CD4-positive, alpha-beta memory T cell (primary cell): ENCODE measurements around the gene ARHGEF11. TPM values are rescaled to one million over a fixed set of nuclear protein-coding genes. Genes with fewer than 3 reads are reported as not detected.
"Not testable (repeated sequence)": the region's sequence is repeated elsewhere in the genome, so short reads cannot be mapped to it uniquely, and the experiment has no call there.

Experiments used
- CTCF ChIA-PET: fragments of 350-600 bp; sonication (Branson Sonifier 250); formaldehyde crosslinking; loops from one replicate; lab custom pipeline; 2021; ENCODE audit warnings: inconsistent platforms; ENCODE audit not compliant: partially characterized antibody; lab: Charles Lee
- POLR2A ChIA-PET: fragments of 350-600 bp; sonication (Branson Sonifier 250); formaldehyde crosslinking; loops from one replicate; lab custom pipeline; 2021; ENCODE audit not compliant: partially characterized antibody; lab: Charles Lee
- DNase-seq, 5 donors: peaks; one replicate each; pipeline versions ENCODE4 v3.0.0 to v3.0.0-alpha.2; 2020 to 2022; ENCODE audit warnings: mixed read lengths in 1 of 5
- H3K27ac ChIP-seq: one replicate; pipeline ENCODE4 v1.7.0; 2013; ENCODE audit warnings: low read depth, low read length
- H3K27me3 ChIP-seq: 2 replicates; pipeline ENCODE4 v1.7.0; 2013; ENCODE audit warnings: mild to moderate bottlenecking, low read length, moderate library complexity; ENCODE audit not compliant: insufficient read depth
- H3K36me3 ChIP-seq: 2 replicates; pipeline ENCODE4 v1.7.0; 2013; ENCODE audit warnings: mild to moderate bottlenecking, low read length, moderate library complexity; ENCODE audit not compliant: insufficient read depth
- H3K4me1 ChIP-seq: 2 replicates; pipeline ENCODE4 v1.7.0; 2013; ENCODE audit warnings: mild to moderate bottlenecking, low read length, moderate library complexity; ENCODE audit not compliant: insufficient read depth
- H3K4me3 ChIP-seq, 2 donors: one replicate each; pipeline ENCODE4 v1.7.0; 2013; ENCODE audit warnings: low read length in 2 of 2, mild to moderate bottlenecking in 1 of 2
- H3K9me3 ChIP-seq, 2 donors: one replicate each; pipeline ENCODE4 v1.7.0; 2013; ENCODE audit warnings: low read length in 2 of 2, control low read depth in 1 of 2; ENCODE audit not compliant: control insufficient read depth in 1 of 2
- H3K27ac Mint-ChIP-seq, 7 donors: one replicate each; pipeline ENCODE4 v1.8.0; 2020 to 2021; ENCODE audit warnings: mixed read lengths in 7 of 7, mild to moderate bottlenecking in 6 of 7, inconsistent platforms in 3 of 7, moderate library complexity in 3 of 7
- H3K27me3 Mint-ChIP-seq, 2 donors: one replicate each; pipeline ENCODE4 v1.8.0; 2020 to 2021; ENCODE audit warnings: mixed read lengths in 2 of 2
- H3K36me3 Mint-ChIP-seq, 2 donors: one replicate each; pipeline ENCODE4 v1.8.0; 2020 to 2021; ENCODE audit warnings: mixed read lengths in 2 of 2, inconsistent platforms in 1 of 2, mild to moderate bottlenecking in 1 of 2
- H3K4me1 Mint-ChIP-seq, 4 donors: one replicate each; pipeline ENCODE4 v1.8.0; 2020 to 2021; ENCODE audit warnings: mixed read lengths in 4 of 4, mild to moderate bottlenecking in 1 of 4
- H3K4me3 Mint-ChIP-seq, 8 donors: one replicate each; pipeline ENCODE4 v1.8.0; 2020 to 2021; ENCODE audit warnings: mixed read lengths in 8 of 8, mild to moderate bottlenecking in 7 of 8, moderate library complexity in 6 of 8, inconsistent platforms in 3 of 8
- H3K9me3 Mint-ChIP-seq, 8 donors: one replicate each; pipeline ENCODE4 v1.8.0; 2020 to 2021; ENCODE audit warnings: mixed read lengths in 8 of 8, mild to moderate bottlenecking in 5 of 8, inconsistent platforms in 3 of 8, moderate library complexity in 1 of 8
- intact Hi-C: fragments of 100-400 bp; cut with micrococcal nuclease; formaldehyde crosslinking; loops from one replicate; pipeline ENCODE4 v1.15.1; 2023
- polyA plus RNA-seq, 2 donors: library from polyadenylated mRNA; unstranded; fragments of 300-500 nt; fragmentation: Illumina TruSeq; gene quantifications; one replicate each; pipeline ENCODE4 v1.2.3, GENCODE V29; 2021
- total RNA-seq, 2 experiments: library from RNA; stranded (reverse); gene quantifications; one replicate each; pipeline ENCODE4 v1.2.3, GENCODE V29; 2021

Gene ARHGEF11
- total and polyA plus RNA-seq, 4 experiments from 2014 or later: 7.9 to 24.1 (median 20.9) TPM

DNA sequence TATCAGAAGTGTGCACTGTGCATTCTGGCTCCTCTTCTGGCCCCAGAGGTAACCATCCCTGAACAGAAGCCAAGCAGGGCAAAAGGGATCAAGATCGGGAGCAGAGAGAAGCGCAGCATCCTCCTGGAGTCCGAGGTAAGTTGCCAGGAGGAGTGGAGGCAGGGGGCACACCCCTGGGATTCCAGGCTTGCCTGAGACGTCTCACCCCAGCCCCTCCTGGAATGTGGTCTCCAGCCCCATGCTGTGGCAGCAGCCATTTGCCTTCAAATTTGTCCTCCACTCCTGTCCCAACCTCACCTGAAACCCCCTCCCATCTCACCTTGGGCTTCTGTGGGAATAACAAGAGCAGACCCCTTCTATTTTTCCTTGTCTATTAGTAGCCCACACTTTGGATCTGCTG lies 115.1 kb downstream of the ARHGEF11 start:
- Mint-ChIP-seq H3K9me3 (no peaks in the 10 kb centered on the region), H3K27me3 (peaks cover 31 to 60% of the 10 kb centered on the region in 2 donors), H3K4me1 (peaks cover 4 to 29% (median 12%) of the 10 kb centered on the region in 4 donors), H3K4me3 (no peak overlapping the region), H3K27ac (no peak overlapping the region), H3K36me3 (no peaks in the 10 kb centered on the region)
- no peak overlapping the region for H3K4me3 ChIP-seq
- peaks cover 24% of the 10 kb centered on the region for H3K27me3 ChIP-seq
- POLR2A ChIA-PET: no interaction called here
- no peaks in the 10 kb centered on the region for H3K36me3 ChIP-seq
- no peak for DNase-seq
- H3K27ac ChIP-seq: no peak overlapping the region
- peaks cover 15% of the 10 kb centered on the region for H3K4me1 ChIP-seq
- intact Hi-C loops: no loop called here
- CTCF ChIA-PET: no interaction called here
- no peaks in the 10 kb centered on the region for H3K9me3 ChIP-seq

DNA sequence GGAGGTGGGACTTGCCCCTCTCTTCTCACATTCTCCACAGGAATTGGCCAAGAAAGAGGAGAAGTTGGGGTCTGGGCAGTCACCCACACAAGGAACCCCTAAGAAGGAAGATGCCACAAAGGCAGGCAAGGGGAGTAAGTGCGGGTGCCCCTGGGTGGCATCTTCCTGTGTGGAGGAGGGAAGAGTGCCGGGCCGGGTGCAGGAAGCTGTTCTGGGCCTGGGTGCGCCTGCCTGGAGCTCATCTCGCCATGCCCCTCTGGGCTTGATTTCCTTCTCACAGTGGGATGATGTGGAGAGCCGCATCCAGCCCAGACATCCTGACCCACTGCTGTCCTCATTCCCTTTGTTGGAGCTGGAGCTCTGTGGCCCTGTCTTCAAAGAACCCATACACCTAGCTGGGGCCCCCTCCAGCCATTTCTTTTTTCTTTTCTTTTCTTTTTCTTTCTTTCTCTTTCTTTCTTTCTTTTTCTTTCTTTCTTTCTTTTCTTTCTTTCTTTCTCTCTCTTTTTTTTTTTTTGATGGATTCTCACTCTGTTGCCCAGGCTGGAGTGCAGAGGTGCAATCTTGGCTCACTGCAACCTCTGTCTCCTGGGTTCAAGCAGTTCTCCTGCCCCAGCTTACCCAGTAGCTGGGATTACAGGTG lies 115.8 kb downstream of the ARHGEF11 start:
- no peaks in the 10 kb centered on the region for H3K9me3 ChIP-seq
- H3K27ac ChIP-seq: no peak overlapping the region
- peaks cover 6 to 33% (median 12%) of the 10 kb centered on the region in 4 donors for H3K4me1 Mint-ChIP-seq
- H3K4me3 Mint-ChIP-seq: no peak overlapping the region
- CTCF ChIA-PET: interaction anchor here (0.7 to 5.0 kb wide), 3 partner anchors 20 to 131 kb away, joined by 3 to 38 read pairs (median 3); partner anchors contain the start of gene PEAR1
- no peaks in the 10 kb centered on the region for H3K36me3 ChIP-seq
- intact Hi-C loops: no loop called here
- POLR2A ChIA-PET: no interaction called here
- H3K27me3 Mint-ChIP-seq: peaks cover 39 to 64% of the 10 kb centered on the region in 2 donors
- DNase-seq: no peak
- H3K27ac Mint-ChIP-seq: no peak overlapping the region
- H3K4me3 ChIP-seq: no peak overlapping the region
- H3K4me1 ChIP-seq: peaks cover 15% of the 10 kb centered on the region
- no peaks in the 10 kb centered on the region for H3K36me3 Mint-ChIP-seq
- peaks cover 28% of the 10 kb centered on the region for H3K27me3 ChIP-seq
- no peaks in the 10 kb centered on the region for H3K9me3 Mint-ChIP-seq

DNA sequence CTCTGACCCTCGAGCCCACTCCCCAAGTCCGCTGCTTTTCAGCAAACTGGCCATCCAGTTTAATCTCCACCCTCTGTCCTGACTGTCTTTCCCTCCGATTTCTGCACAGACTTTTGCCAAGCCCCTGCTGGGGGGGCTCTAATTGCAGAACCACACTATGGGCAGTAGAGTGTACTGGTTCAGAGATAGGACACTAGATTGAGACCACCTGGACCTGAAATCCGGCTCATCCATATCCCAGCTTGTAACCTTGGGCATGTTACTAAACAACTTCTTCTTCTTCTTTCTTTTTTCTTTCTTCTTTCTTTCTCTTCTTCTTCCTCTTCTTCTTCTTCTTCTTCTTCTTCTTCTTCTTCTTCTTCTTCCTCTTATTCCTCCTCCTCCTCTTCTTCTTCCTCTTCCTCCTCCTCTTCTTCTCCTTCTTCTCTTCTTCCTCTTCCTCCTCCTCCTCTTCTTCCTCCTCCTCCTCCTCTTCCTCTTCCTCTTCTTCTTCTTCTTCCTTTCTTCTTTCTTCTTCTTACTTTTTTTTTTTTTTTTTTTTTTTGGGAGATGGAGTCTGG lies 117.4 kb downstream of the ARHGEF11 start:
- Histone ChIP-seq H3K36me3 (no peaks in the 10 kb centered on the region), H3K27me3 (peaks cover 41% of the 10 kb centered on the region), H3K4me3 (no peak overlapping the region), H3K4me1 (peaks cover 21% of the 10 kb centered on the region), H3K9me3 (no peaks in the 10 kb centered on the region), H3K27ac (no peak overlapping the region)
- ChIA-PET CTCF (interaction anchor here (0.7 to 5.0 kb wide), 21 partner anchors 9 to 246 kb away, joined by 3 to 38 read pairs (median 4); partner anchors contain the start of gene PEAR1), POLR2A (interaction anchor here (1.2 kb wide), 1 partner anchor 36 kb away, joined by 5 read pairs; no protein-coding TSS in a partner anchor)
- intact Hi-C loops: loop anchor here (1.0 kb wide), 1 partner anchor 239 kb away; no protein-coding TSS in a partner anchor
- Mint-ChIP-seq H3K36me3 (no peaks in the 10 kb centered on the region), H3K27me3 (peaks cover 43 to 62% of the 10 kb centered on the region in 2 donors), H3K9me3 (no peaks in the 10 kb centered on the region), H3K4me1 (peaks cover 9 to 37% (median 16%) of the 10 kb centered on the region in 4 donors), H3K4me3 (peak overlapping the region; percentile 7 to 73 (median 55)), H3K27ac (peak overlapping the region in 1 of 7 donors; percentile 35)
- DNase-seq: no peak

DNA sequence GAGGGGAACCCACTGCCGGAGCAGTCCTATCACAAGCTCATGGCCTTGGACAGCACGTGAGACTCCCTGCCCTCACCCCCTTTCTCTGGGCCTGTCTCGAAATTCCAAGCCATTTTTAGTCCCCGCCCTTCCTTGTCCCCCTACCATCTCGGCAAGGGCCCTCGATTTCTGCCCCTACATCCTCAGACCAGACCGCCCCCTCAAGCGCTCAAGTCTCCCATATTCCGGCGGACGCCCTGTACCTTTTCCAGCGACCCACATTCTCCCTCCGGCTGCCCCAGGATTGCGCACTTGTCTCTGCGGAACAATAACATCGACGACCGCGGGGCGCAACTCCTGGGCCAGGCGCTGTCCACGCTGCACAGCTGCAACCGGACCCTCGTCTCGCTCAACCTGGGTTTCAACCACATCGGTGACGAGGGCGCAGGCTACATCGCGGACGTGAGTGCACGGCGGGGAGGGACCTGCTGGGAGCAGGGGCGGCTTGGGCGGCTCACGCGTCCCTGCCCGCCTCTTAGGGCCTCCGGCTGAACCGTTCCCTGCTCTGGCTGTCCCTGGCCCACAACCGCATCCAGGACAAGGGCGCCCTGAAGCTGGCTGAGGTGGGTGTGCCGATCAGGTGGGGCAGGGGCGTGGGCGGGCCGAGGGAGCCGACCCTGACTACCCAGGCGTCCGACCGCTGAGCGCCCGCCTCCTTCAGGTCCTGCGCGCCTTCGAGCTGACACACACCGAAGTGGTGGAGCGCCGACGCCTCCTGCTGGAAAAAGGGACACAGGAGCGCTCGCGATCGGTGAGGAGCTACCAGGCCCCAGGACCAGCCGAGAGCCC lies 118.1 kb downstream of the ARHGEF11 start:
- peak; percentile 46 to 57 (median 55) for DNase-seq
- intact Hi-C loops: loop anchor here (1.0 kb wide), 2 partner anchors 35 to 238 kb away; no protein-coding TSS in a partner anchor
- H3K36me3 Mint-ChIP-seq: no peaks in the 10 kb centered on the region

DNA sequence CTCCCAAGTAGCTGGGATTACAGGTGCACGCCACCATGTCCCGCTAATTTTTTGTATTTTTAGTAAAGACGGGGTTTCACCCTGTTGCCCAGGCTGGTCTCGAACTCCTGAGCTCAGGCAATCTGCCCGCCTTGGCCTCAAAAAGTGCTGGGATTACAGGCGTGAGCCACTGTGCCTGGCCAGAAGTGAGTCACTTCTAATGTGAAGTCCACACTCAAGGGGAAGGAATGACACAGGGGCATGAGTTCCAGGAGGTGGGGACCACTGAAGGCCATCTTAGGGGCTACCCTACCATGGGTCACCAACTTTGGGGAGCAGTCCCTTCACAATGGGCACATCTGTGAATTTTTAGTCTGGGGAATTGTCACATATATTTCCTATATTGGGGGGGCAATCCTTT lies 118.8 kb downstream of the ARHGEF11 start:
- POLR2A ChIA-PET, H3K4me3 Mint-ChIP-seq, H3K36me3 Mint-ChIP-seq, H3K9me3 Mint-ChIP-seq, H3K36me3 ChIP-seq, DNase-seq, H3K9me3 ChIP-seq, H3K4me3 ChIP-seq, H3K27ac Mint-ChIP-seq, H3K27ac ChIP-seq: not testable (repeated sequence)
- peaks cover 9 to 39% (median 17%) of the 10 kb centered on the region in 4 donors for H3K4me1 Mint-ChIP-seq
- peaks cover 55 to 63% of the 10 kb centered on the region in 2 donors for H3K27me3 Mint-ChIP-seq
- peaks cover 52% of the 10 kb centered on the region for H3K27me3 ChIP-seq
- intact Hi-C loops: loop anchor here (1.0 kb wide), 1 partner anchor 34 kb away; no protein-coding TSS in a partner anchor
- CTCF ChIA-PET: interaction anchor here (1.2 to 5.0 kb wide), 5 partner anchors 35 to 237 kb away, joined by 3 to 38 read pairs (median 7); partner anchors contain the start of gene PEAR1
- H3K4me1 ChIP-seq: peaks cover 21% of the 10 kb centered on the region

More for the DNA sequence above, 118.1 kb downstream of the ARHGEF11 start:
- Mint-ChIP-seq H3K9me3 (no peaks in the 10 kb centered on the region), H3K27ac (no peak overlapping the region), H3K4me1 (peaks cover 9 to 39% (median 18%) of the 10 kb centered on the region in 4 donors), H3K4me3 (peak overlapping the region in 3 of 8 donors; percentile 27 to 62 (median 40)), H3K27me3 (peaks cover 47 to 62% of the 10 kb centered on the region in 2 donors)
- Histone ChIP-seq H3K4me1 (peaks cover 21% of the 10 kb centered on the region), H3K9me3 (no peaks in the 10 kb centered on the region), H3K27me3 (peaks cover 48% of the 10 kb centered on the region), H3K27ac (no peak overlapping the region), H3K4me3 (no peak overlapping the region), H3K36me3 (no peaks in the 10 kb centered on the region)
- ChIA-PET CTCF (interaction anchor here (0.7 to 5.0 kb wide), 17 partner anchors 10 to 245 kb away, joined by 3 to 38 read pairs (median 4); partner anchors contain the start of gene PEAR1), POLR2A (interaction anchor here (1.2 kb wide), 1 partner anchor 35 kb away, joined by 5 read pairs; no protein-coding TSS in a partner anchor)

DNA sequence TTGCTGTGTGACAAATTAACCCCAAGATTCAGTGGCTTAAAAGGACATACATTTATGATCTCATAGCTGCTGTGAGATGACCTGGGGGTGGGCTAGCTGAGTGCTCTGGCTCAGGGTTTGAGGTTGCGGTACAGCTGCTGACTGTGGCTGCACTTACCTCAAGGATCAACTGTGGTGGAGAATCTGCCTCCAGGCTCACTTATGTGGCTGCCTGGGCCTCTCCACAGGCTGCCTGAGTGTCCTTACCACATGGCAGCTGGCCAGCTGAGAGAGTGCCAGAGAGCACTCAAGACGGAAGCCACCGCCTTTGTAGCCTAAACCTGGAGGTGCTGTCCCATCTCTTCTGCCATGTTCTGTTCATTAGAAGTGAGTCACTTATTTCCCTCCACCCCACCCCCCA lies 119.4 kb downstream of the ARHGEF11 start:
- Histone ChIP-seq H3K9me3 (no peaks in the 10 kb centered on the region), H3K27me3 (peaks cover 57% of the 10 kb centered on the region), H3K4me1 (peaks cover 21% of the 10 kb centered on the region), H3K4me3 (no peak overlapping the region), H3K36me3 (no peaks in the 10 kb centered on the region), H3K27ac (no peak overlapping the region)
- H3K36me3 Mint-ChIP-seq: no peaks in the 10 kb centered on the region
- no peak for DNase-seq
- CTCF ChIA-PET: interaction anchor here (0.6 to 5.0 kb wide), 4 partner anchors 9 to 237 kb away, joined by 3 to 38 read pairs (median 10); partner anchors contain the start of gene PEAR1
- peaks cover 0 to 1% (median 0%) of the 10 kb centered on the region in 8 donors for H3K9me3 Mint-ChIP-seq
- POLR2A ChIA-PET: no interaction called here
- peaks cover 58 to 63% of the 10 kb centered on the region in 2 donors for H3K27me3 Mint-ChIP-seq
- intact Hi-C loops: no loop called here
- peak overlapping the region in 1 of 8 donors; percentile 51 for H3K4me3 Mint-ChIP-seq
- H3K27ac Mint-ChIP-seq: no peak overlapping the region
- peaks cover 9 to 35% (median 15%) of the 10 kb centered on the region in 4 donors for H3K4me1 Mint-ChIP-seq
